H1 (cell line): ENCODE results near the gene UGT2B7. TPM values are rescaled to one million over a fixed set of nuclear protein-coding genes. Genes with fewer than 3 reads are reported as not detected.

ENCODE experiments used
- CTCF ChIA-PET: fragments of 300-600 bp; sonication (Branson Sonifier 250); formaldehyde crosslinking; loops from one replicate; lab custom pipeline; 2021; ENCODE audit not compliant: partially characterized antibody; lab: Charles Lee
- POLR2A ChIA-PET: fragments of 300-600 bp; sonication (Branson Sonifier 250); formaldehyde crosslinking; loops from one replicate; lab custom pipeline; 2021; ENCODE audit warnings: inconsistent platforms; ENCODE audit not compliant: partially characterized antibody; lab: Charles Lee
- DNase-seq, 2 experiments: peaks; one replicate each; pipeline versions ENCODE4 v3.0.0 to v3.0.0-alpha.2; 2010 to 2022; ENCODE audit warnings: low spot score in 2 of 2, low read depth in 1 of 2, mixed read lengths in 1 of 2
- FAIRE-seq: peaks from 2 replicates; lab custom pipeline; 2011; peaks lifted over from hg19 to GRCh38; lab: Jason Lieb, UNC
- H2AFZ ChIP-seq: 2 replicates; pipeline ENCODE4 v1.8.1; 2012; ENCODE audit warnings: low read length, inconsistent platforms
- H2AK5ac ChIP-seq: 2 replicates; pipeline ENCODE4 v1.6.1; 2013; ENCODE audit warnings: low read depth, low read length
- H2BK120ac ChIP-seq: replicated peaks from 2 replicates; pipeline ENCODE3; 2013; ENCODE audit warnings: low read depth, low read length, inconsistent platforms
- H2BK12ac ChIP-seq: 2 replicates; pipeline ENCODE4 v1.6.1; 2013; ENCODE audit warnings: low read depth, low read length
- H2BK15ac ChIP-seq: 2 replicates; pipeline ENCODE4 v1.6.1; 2013; ENCODE audit warnings: low read length
- H2BK20ac ChIP-seq: 2 replicates; pipeline ENCODE4 v1.6.1; 2013; ENCODE audit warnings: low read length
- H2BK5ac ChIP-seq: 2 replicates; pipeline ENCODE4 v1.6.1; 2013; ENCODE audit warnings: low read depth, low read length
- H3K14ac ChIP-seq: 2 replicates; pipeline ENCODE4 v1.6.1; 2013; ENCODE audit warnings: inconsistent platforms; ENCODE audit not compliant: insufficient read length
- H3K18ac ChIP-seq: 2 replicates; pipeline ENCODE4 v1.6.1; 2013; ENCODE audit warnings: low read length; ENCODE audit errors: extremely low read depth
- H3K23ac ChIP-seq: 2 replicates; pipeline ENCODE4 v1.6.1; 2013; ENCODE audit warnings: inconsistent platforms; ENCODE audit not compliant: insufficient read length
- H3K23me2 ChIP-seq: 2 replicates; pipeline ENCODE4 v1.6.1; 2013; ENCODE audit warnings: low read depth, low read length
- H3K27ac ChIP-seq: 2 replicates; pipeline ENCODE4 v1.6.1; 2011; ENCODE audit warnings: low read depth, low read length, inconsistent platforms
- H3K27me3 ChIP-seq, 4 experiments: replicated peaks in 1 of 4; 1 replicate in 1 of 4; 2 replicates in 3 of 4; pipeline versions ENCODE4 v1.6.1 to v1.8.1; 2011 to 2013; ENCODE audit warnings: low read length in 3 of 4, mild to moderate bottlenecking in 3 of 4, inconsistent platforms in 2 of 4, mixed read lengths in 2 of 4, moderate library complexity in 1 of 4; ENCODE audit not compliant: control insufficient read depth in 3 of 4, insufficient read depth in 3 of 4; ENCODE audit errors: extremely low read depth in 1 of 4
- H3K36me3 ChIP-seq, 4 experiments: 2 replicates each; pipeline versions ENCODE4 v1.6.1 to v1.8.1; 2011 to 2013; ENCODE audit warnings: mild to moderate bottlenecking in 4 of 4, low read length in 3 of 4, moderate library complexity in 2 of 4, control low read depth in 1 of 4, inconsistent platforms in 1 of 4; ENCODE audit not compliant: insufficient read depth in 4 of 4, control insufficient read depth in 2 of 4
- H3K4ac ChIP-seq: replicated peaks from 2 replicates; pipeline ENCODE3; 2013; ENCODE audit warnings: low read length, low read depth, mixed read lengths, inconsistent platforms; ENCODE audit not compliant: insufficient read length
- H3K4me1 ChIP-seq, 4 experiments: replicated peaks in 1 of 4; 1 replicate in 1 of 4; 2 replicates in 3 of 4; pipeline versions ENCODE4 v1.6.1 to v1.8.1; 2011 to 2013; ENCODE audit warnings: low read length in 3 of 4, inconsistent platforms in 2 of 4, mixed read lengths in 1 of 4; ENCODE audit not compliant: insufficient read depth in 4 of 4, control insufficient read depth in 3 of 4
- H3K4me2 ChIP-seq, 2 experiments: 2 replicates each; pipeline versions ENCODE4 v1.6.1 to v1.8.1; 2011 to 2013; ENCODE audit warnings: low read depth in 2 of 2, low read length in 2 of 2, control low read depth in 1 of 2, inconsistent platforms in 1 of 2, mild to moderate bottlenecking in 1 of 2; ENCODE audit not compliant: insufficient read depth in 1 of 2
- H3K4me3 ChIP-seq, 4 experiments: fragments of 200-600, 300-600 bp in 1 of 4; sonication (generic), shearing (Covaris generic), sonication (Bioruptor Twin) in 1 of 4; 2 replicates each; pipeline versions ENCODE4 v1.5.1 to v1.8.1; 2011 to 2016; ENCODE audit warnings: low read length in 4 of 4, low read depth in 3 of 4, control low read depth in 2 of 4, inconsistent platforms in 2 of 4, mild to moderate bottlenecking in 2 of 4, mixed read lengths in 1 of 4, moderate library complexity in 1 of 4; ENCODE audit not compliant: insufficient read depth in 2 of 4; ENCODE audit errors: extremely low read depth in 1 of 4
- H3K56ac ChIP-seq: replicated peaks from 2 replicates; pipeline ENCODE3; 2013; ENCODE audit warnings: low read depth, mild to moderate bottlenecking, mixed read lengths, low read length, inconsistent platforms; ENCODE audit not compliant: insufficient read length
- H3K79me1 ChIP-seq: 2 replicates; pipeline ENCODE4 v1.6.1; 2013; ENCODE audit warnings: low read depth, low read length, control low read depth
- H3K79me2 ChIP-seq, 2 experiments: 2 replicates each; pipeline versions ENCODE4 v1.6.1 to v1.8.1; 2012 to 2013; ENCODE audit warnings: low read length in 2 of 2, mild to moderate bottlenecking in 2 of 2, inconsistent platforms in 1 of 2; ENCODE audit not compliant: insufficient read depth in 2 of 2, control insufficient read depth in 1 of 2
- H3K9ac ChIP-seq, 4 experiments: replicated peaks in 1 of 4; 1 replicate in 1 of 4; 2 replicates in 3 of 4; pipeline versions ENCODE4 v1.6.1 to v1.8.1; 2011 to 2013; ENCODE audit warnings: low read depth in 3 of 4, low read length in 3 of 4, control low read depth in 2 of 4, mild to moderate bottlenecking in 2 of 4, moderate library complexity in 2 of 4, inconsistent platforms in 1 of 4; ENCODE audit errors: extremely low read depth in 1 of 4
- H3K9me3 ChIP-seq, 2 experiments: 2 replicates each; pipeline versions ENCODE4 v1.6.1 to v1.8.1; 2012 to 2013; ENCODE audit warnings: mild to moderate bottlenecking in 2 of 2, moderate library complexity in 2 of 2, control low read depth in 1 of 2, inconsistent platforms in 1 of 2, low read depth in 1 of 2, low read length in 1 of 2, mixed read lengths in 1 of 2; ENCODE audit not compliant: insufficient read depth in 2 of 2
- H4K20me1 ChIP-seq, 2 experiments: replicated peaks in 1 of 2; 2 replicates each; pipeline versions ENCODE3 to v1.8.1; 2011 to 2013; ENCODE audit warnings: inconsistent platforms in 2 of 2, low read length in 2 of 2, mild to moderate bottlenecking in 1 of 2; ENCODE audit not compliant: insufficient read depth in 2 of 2, control insufficient read depth in 1 of 2
- H4K5ac ChIP-seq: 2 replicates; pipeline ENCODE4 v1.6.1; 2013; ENCODE audit warnings: low read length, low read depth, mixed read lengths, inconsistent platforms; ENCODE audit not compliant: insufficient read length
- H4K8ac ChIP-seq: 2 replicates; pipeline ENCODE4 v1.8.0; 2013; ENCODE audit warnings: mild to moderate bottlenecking, moderate library complexity, low read length, inconsistent platforms; ENCODE audit not compliant: insufficient read depth; ENCODE audit errors: extremely low read depth
- H4K91ac ChIP-seq: replicated peaks from 2 replicates; pipeline ENCODE3; 2013; ENCODE audit warnings: low read length, mixed read lengths, inconsistent platforms; ENCODE audit not compliant: insufficient read length
- BCL11A ChIP-seq, 2 experiments: IDR thresholded peaks; one replicate each; pipeline ENCODE4 v1.6.1; 2011; ENCODE audit warnings: low read depth in 2 of 2, low read length in 2 of 2, mild to moderate bottlenecking in 2 of 2
- EGR1 ChIP-seq: IDR thresholded peaks from 2 replicates; pipeline ENCODE4 v1.6.1; 2011; ENCODE audit warnings: low read depth, low read length, borderline replicate concordance
- EP300 ChIP-seq, 2 experiments: IDR thresholded peaks; 1 replicate in 1 of 2; 2 replicates in 1 of 2; pipeline ENCODE4 v1.6.1; 2011 to 2012; ENCODE audit warnings: low read depth in 2 of 2, low read length in 2 of 2, mild to moderate bottlenecking in 2 of 2, borderline replicate concordance in 1 of 2, inconsistent platforms in 1 of 2, moderate library complexity in 1 of 2
- KDM1A ChIP-seq: fragments of 200-600, 300-600 bp; sonication (generic); IDR thresholded peaks from 2 replicates; pipeline ENCODE4 v1.7.1; 2016; ENCODE audit warnings: mild to moderate bottlenecking, low read length, borderline replicate concordance
- POLR2A ChIP-seq, 2 experiments: IDR thresholded peaks; 1 replicate in 1 of 2; 2 replicates in 1 of 2; pipeline ENCODE4 v1.6.1; 2011; ENCODE audit warnings: low read depth in 2 of 2, low read length in 2 of 2, mild to moderate bottlenecking in 2 of 2; ENCODE audit errors: control extremely low read depth in 1 of 2
- POLR2AphosphoS5 ChIP-seq: IDR thresholded peaks from 2 replicates; pipeline ENCODE4 v1.6.1; 2011; ENCODE audit warnings: low read depth, low read length
- RBBP5 ChIP-seq: IDR thresholded peaks from 2 replicates; pipeline ENCODE4 v1.7.1; 2012; ENCODE audit warnings: low read depth, mild to moderate bottlenecking, inconsistent platforms, low read length, moderate library complexity, borderline replicate concordance
- SIN3A ChIP-seq, 2 experiments: IDR thresholded peaks in 1 of 2; conservative IDR thresholded peaks in 1 of 2; 2 replicates each; pipeline ENCODE4 v1.6.1; 2011 to 2012; ENCODE audit warnings: low read length in 2 of 2, improper control_type of control experiment in 1 of 2, low read depth in 1 of 2, mild to moderate bottlenecking in 1 of 2
- TBP ChIP-seq: IDR thresholded peaks from 2 replicates; pipeline ENCODE4 v1.6.1; 2011; ENCODE audit warnings: low read depth, low read length, improper control_type of control experiment
- YY1 ChIP-seq: IDR thresholded peaks from 2 replicates; pipeline ENCODE4 v1.6.1; 2011; ENCODE audit warnings: low read depth, mild to moderate bottlenecking, low read length
- WGBS, 2 experiments: shearing (Covaris generic) in 1 of 2; methylation state at CpG; one replicate each; pipeline versions ENCODE4 v1.1.6 to v1.1.7; 2013 to 2015; ENCODE audit warnings: low lambda C conversion rate in 2 of 2, mixed read lengths in 2 of 2, inconsistent platforms in 1 of 2, low coverage in 1 of 2, missing lambda C conversion rate in 1 of 2; ENCODE audit not compliant: insufficient replicate concordance in 2 of 2, insufficient coverage in 1 of 2, insufficient read length in 1 of 2; ENCODE audit errors: extremely low coverage in 1 of 2, missing lambda C conversion rate in 1 of 2; 5-methylcytosine and 5-hydroxymethylcytosine counted together
- polyA plus RNA-seq, 7 experiments: library from polyadenylated mRNA; depleted of rRNA in 3 of 7; stranded (reverse) in 5 of 7; unstranded in 2 of 7; fragments of >200 nt in 5 of 7; fragments of 200-250 nt in 2 of 7; gene quantifications; 1 replicate in 5 of 7; 2 replicates in 1 of 7; 4 replicates in 1 of 7; pipeline versions ENCODE4 v1.2.1 to v1.2.3, GENCODE V29; 2011 to 2013; ENCODE audit warnings: missing spikeins in 2 of 7, mixed read lengths in 2 of 7
- total RNA-seq: library from RNA; stranded (reverse); fragmentation: NEBNext Ultra II Directional; extraction: Animal tissue kit (Norgen Biotek cat#: 25700); gene quantifications from 2 replicates; pipeline ENCODE4 v1.2.1, GENCODE V29; 2021

Gene UGT2B7
- total and polyA plus RNA-seq, 2 of the 8 experiments (the other 6 are each of a cell fraction or from before 2014, with no cell fraction given) = not detected

- no peaks in the 10 kb centered on the region for H4K20me1 ChIP-seq
- no peaks in the 10 kb centered on the region for H3K27me3 ChIP-seq
- no peak overlapping the region for H2BK120ac ChIP-seq
- H3K79me2 ChIP-seq = no peaks in the 10 kb centered on the region
- H3K4ac ChIP-seq = no peak overlapping the region
- POLR2A ChIA-PET = no interaction called here
- H3K4me1 ChIP-seq = no peaks in the 10 kb centered on the region
- no peak overlapping the region for H4K91ac ChIP-seq
- H3K23ac ChIP-seq = no peak overlapping the region
- H2BK20ac ChIP-seq = no peak overlapping the region
- no peak overlapping the region for H3K14ac ChIP-seq
- no peak overlapping the region for H3K27ac ChIP-seq
- H3K9ac ChIP-seq = no peak overlapping the region
- H3K79me1 ChIP-seq = no peaks in the 10 kb centered on the region
- H3K23me2 ChIP-seq = no peaks in the 10 kb centered on the region
- H4K5ac ChIP-seq = no peak overlapping the region
- no peak overlapping the region for H2BK5ac ChIP-seq
- H4K8ac ChIP-seq = no peak overlapping the region
- H3K9me3 ChIP-seq = no peaks in the 10 kb centered on the region
- FAIRE-seq (no peak), DNase-seq (no peak)
- H2AFZ ChIP-seq = no peak overlapping the region
- H3K4me2 ChIP-seq = no peak overlapping the region
- H2AK5ac ChIP-seq = no peak overlapping the region
- CTCF ChIA-PET = interaction anchor here (0.6 kb wide), 1 partner anchor 11 kb away, joined by 3 read pairs; no protein-coding TSS in a partner anchor
- TF ChIP-seq YY1 (no peak), SIN3A (conservative IDR thresholded peaks at IDR 0.05 in 1 of 2, IDR thresholded peaks at IDR 0.05 in 1 of 2; ENCODE audit: low read depth in 1 of 2, low read length in 2 of 2) (no peak), POLR2AphosphoS5 (no peak), EGR1 (no peak), RBBP5 (no peak), EP300 (IDR thresholded peaks at IDR 0.05; ENCODE audit: borderline replicate concordance in 1 of 2, low read depth in 2 of 2, low read length in 2 of 2) (no peak), TBP (no peak), KDM1A (no peak), POLR2A (IDR thresholded peaks at IDR 0.05; ENCODE audit: control extremely low read depth in 1 of 2, low read depth in 2 of 2, low read length in 2 of 2) (no peak), BCL11A (IDR thresholded peaks at IDR 0.05; ENCODE audit: low read depth in 2 of 2, low read length in 2 of 2) (no peak)
- no peak overlapping the region for H3K4me3 ChIP-seq
- WGBS, 2 experiments = 95% methylated on average over 2 of the region's 2 CpGs; no CpG with 5 or more reads in 1 of the 2 experiments
- no peak overlapping the region for H2BK12ac ChIP-seq
- H3K56ac ChIP-seq = no peak overlapping the region
- no peaks in the 10 kb centered on the region for H3K36me3 ChIP-seq
- no peak overlapping the region for H2BK15ac ChIP-seq
- H3K18ac ChIP-seq = no peak overlapping the region
Observed at GRCh38 chr4:69069085-69069484, 27.2 kb upstream of the UGT2B7 start.
